Stomach (tissue), 4 donors: ENCODE results near the gene PRSS38.

Experiments used
- EP300 ChIP-seq: sonication (generic); formaldehyde crosslinking; IDR thresholded peaks from one replicate; pipeline ENCODE4 v1.6.1; 2017; ENCODE audit warnings: antibody characterized with exemption
- POLR2A ChIP-seq, 4 donors: fragments of 450-650 bp; IDR thresholded peaks; one replicate each; pipeline ENCODE4 v1.6.1; 2016; ENCODE audit warnings: antibody characterized with exemption in 4 of 4, control low read depth in 2 of 4, mild to moderate bottlenecking in 1 of 4, moderate library complexity in 1 of 4
- POLR2AphosphoS5 ChIP-seq, 3 donors: sonication (generic); formaldehyde crosslinking; IDR thresholded peaks; one replicate each; pipeline ENCODE4 v1.6.1; 2016; ENCODE audit warnings: antibody characterized with exemption in 3 of 3
- TF ChIP-seq, protein P1 (sequence below), 7 experiments: fragments of 450-650 bp in 4 of 7; fragments of 200-600 bp in 3 of 7; sonication (generic) in 3 of 7; IDR thresholded peaks; one replicate each; pipeline ENCODE4 v1.5.1; 2016 to 2019; ENCODE audit warnings: antibody characterized with exemption in 7 of 7, control low read depth in 2 of 7, mild to moderate bottlenecking in 1 of 7

DNA sequence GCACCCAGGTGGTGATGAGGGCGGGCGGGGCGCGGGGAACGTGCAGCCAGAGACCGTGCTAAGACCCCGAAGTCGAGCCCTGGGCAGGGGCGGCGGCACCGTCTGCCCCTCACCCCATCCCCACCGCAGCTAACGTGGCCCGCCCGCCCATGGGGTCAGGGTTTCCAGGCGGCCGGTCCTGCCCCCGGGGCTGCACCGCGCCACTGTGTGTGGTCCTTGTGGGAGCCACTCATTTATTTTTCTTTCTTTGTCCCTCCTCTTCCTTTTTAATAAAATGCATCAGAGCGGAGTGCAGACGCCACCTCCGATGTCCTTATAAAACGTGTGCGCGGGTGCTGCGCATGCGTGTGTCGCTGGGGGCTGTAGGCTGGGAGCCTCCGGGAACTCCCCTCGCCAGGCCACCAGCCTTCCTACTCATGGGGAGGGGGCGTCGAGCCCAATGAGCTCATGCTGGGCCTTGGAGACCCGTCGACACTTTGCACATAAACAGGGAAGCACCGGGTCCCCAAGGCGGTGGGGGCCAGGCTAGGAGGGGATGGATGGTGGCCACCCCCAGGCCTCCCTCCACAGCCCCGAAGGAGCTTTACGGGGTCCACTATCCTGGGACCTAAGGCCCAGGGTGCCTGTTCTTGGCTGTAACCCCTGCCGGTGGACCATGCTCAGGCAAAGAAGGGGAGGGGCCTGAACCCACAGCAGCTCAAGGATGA lies 72.4 kb downstream of the PRSS38 start:
- TF ChIP-seq, protein P1, sequence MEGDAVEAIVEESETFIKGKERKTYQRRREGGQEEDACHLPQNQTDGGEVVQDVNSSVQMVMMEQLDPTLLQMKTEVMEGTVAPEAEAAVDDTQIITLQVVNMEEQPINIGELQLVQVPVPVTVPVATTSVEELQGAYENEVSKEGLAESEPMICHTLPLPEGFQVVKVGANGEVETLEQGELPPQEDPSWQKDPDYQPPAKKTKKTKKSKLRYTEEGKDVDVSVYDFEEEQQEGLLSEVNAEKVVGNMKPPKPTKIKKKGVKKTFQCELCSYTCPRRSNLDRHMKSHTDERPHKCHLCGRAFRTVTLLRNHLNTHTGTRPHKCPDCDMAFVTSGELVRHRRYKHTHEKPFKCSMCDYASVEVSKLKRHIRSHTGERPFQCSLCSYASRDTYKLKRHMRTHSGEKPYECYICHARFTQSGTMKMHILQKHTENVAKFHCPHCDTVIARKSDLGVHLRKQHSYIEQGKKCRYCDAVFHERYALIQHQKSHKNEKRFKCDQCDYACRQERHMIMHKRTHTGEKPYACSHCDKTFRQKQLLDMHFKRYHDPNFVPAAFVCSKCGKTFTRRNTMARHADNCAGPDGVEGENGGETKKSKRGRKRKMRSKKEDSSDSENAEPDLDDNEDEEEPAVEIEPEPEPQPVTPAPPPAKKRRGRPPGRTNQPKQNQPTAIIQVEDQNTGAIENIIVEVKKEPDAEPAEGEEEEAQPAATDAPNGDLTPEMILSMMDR (IDR thresholded peaks at IDR 0.05), result no peak
- TF ChIP-seq POLR2AphosphoS5 (IDR thresholded peaks at IDR 0.05) (no peak), POLR2A (IDR thresholded peaks at IDR 0.05) (no peak), EP300 (no peak)
